HepG2 (cell line): ENCODE measurements around the gene TRMT5. TPM values are rescaled to one million over a fixed set of nuclear protein-coding genes. Genes with fewer than 3 reads are reported as not detected.
A peak's percentile ranks its signal among the peaks of the same experiment; 100 is the strongest.

Source experiments
- EHMT2 ChIP-seq: fragments of 200-600 bp; sonication (generic); IDR thresholded peaks from 2 replicates; pipeline ENCODE4 v1.7.0; 2017; ENCODE audit warnings: antibody characterized with exemption, low read depth, low read length, borderline replicate concordance
- HES4 ChIP-seq: sonication (generic); formaldehyde crosslinking; IDR thresholded peaks from 2 replicates; pipeline ENCODE4 v1.9.0; 2021; ENCODE audit warnings: mild to moderate bottlenecking, missing genetic modification reagents, borderline replicate concordance
- HNRNPL ChIP-seq: fragments of 200-400 bp; formaldehyde crosslinking; IDR thresholded peaks from 2 replicates; pipeline ENCODE4 v1.6.1; 2017; ENCODE audit warnings: mild to moderate bottlenecking, low read depth, low read length
- KDM3A ChIP-seq: IDR thresholded peaks from 2 replicates; pipeline ENCODE4 v1.6.1; 2018; ENCODE audit warnings: low read depth, missing compliant biosample characterization
- SRY ChIP-seq: sonication (generic); formaldehyde crosslinking; IDR thresholded peaks from 2 replicates; pipeline ENCODE4 v1.8.0; 2022; ENCODE audit warnings: mild to moderate bottlenecking, missing genetic modification reagents
- SYNCRIP ChIP-seq: fragments of 200-400 bp; formaldehyde crosslinking; IDR thresholded peaks from 2 replicates; pipeline ENCODE4 v1.6.1; 2018; ENCODE audit warnings: mild to moderate bottlenecking, low read depth, low read length; ENCODE audit not compliant: insufficient read depth
- THRA ChIP-seq: sonication (generic); formaldehyde crosslinking; IDR thresholded peaks from 2 replicates; pipeline ENCODE4 v1.4.0; 2020; ENCODE audit warnings: missing genetic modification reagents, borderline replicate concordance
- USF2 ChIP-seq, 2 experiments: sonication (generic) in 1 of 2; formaldehyde crosslinking in 1 of 2; IDR thresholded peaks; 2 replicates each; pipeline versions ENCODE4 v1.5.1 to v1.6.1; 2011 to 2020; ENCODE audit warnings: borderline replicate concordance in 1 of 2, low read depth in 1 of 2, low read length in 1 of 2, mild to moderate bottlenecking in 1 of 2, missing genetic modification reagents in 1 of 2, moderate library complexity in 1 of 2
- ZNF280D ChIP-seq: sonication (generic); formaldehyde crosslinking; IDR thresholded peaks from 2 replicates; pipeline ENCODE4 v1.5.1; 2020; ENCODE audit warnings: mild to moderate bottlenecking, missing genetic modification reagents
- ZNF557 ChIP-seq: sonication (generic); formaldehyde crosslinking; IDR thresholded peaks from 2 replicates; pipeline ENCODE4 v1.4.0; 2020; ENCODE audit warnings: missing genetic modification reagents
- ZNF558 ChIP-seq: sonication (generic); formaldehyde crosslinking; IDR thresholded peaks from 2 replicates; pipeline ENCODE4 v1.9.0; 2022; ENCODE audit warnings: mild to moderate bottlenecking, missing genetic modification reagents, borderline replicate concordance
- ZNF777 ChIP-seq: sonication (generic); formaldehyde crosslinking; IDR thresholded peaks from 2 replicates; pipeline ENCODE4 v1.4.0; 2020; ENCODE audit warnings: missing genetic modification reagents
- polyA plus RNA-seq, 8 experiments: library from polyadenylated mRNA; depleted of rRNA in 3 of 8; stranded (reverse) in 7 of 8; unstranded in 1 of 8; fragments of >200 nt; fragmentation: Illumina TruSeq in 4 of 8; extraction: Trizol in 4 of 8; gene quantifications; 2 replicates each; pipeline versions ENCODE4 v1.2.1 to v1.2.3, GENCODE V29; 2011 to 2016; ENCODE audit warnings: low read depth in 4 of 8, missing spikeins in 1 of 8, mixed read lengths in 1 of 8; ENCODE audit not compliant: insufficient read depth in 1 of 8
- total RNA-seq, 5 experiments: library from RNA; depleted of rRNA; stranded (reverse); fragments of >200 nt; fragmentation: Illumina TruSeq; extraction: Trizol; gene quantifications; 2 replicates each; pipeline ENCODE4 v1.2.3, GENCODE V29; 2016; ENCODE audit warnings: low read depth in 1 of 5
- TF ChIP-seq, protein P1 (sequence below): sonication (generic); formaldehyde crosslinking; IDR thresholded peaks from 2 replicates; pipeline ENCODE4 v1.4.0; 2020; ENCODE audit warnings: missing genetic modification reagents
- TF ChIP-seq, protein P2 (sequence below): sonication (generic); formaldehyde crosslinking; IDR thresholded peaks from 2 replicates; pipeline ENCODE4 v1.5.0; 2020; ENCODE audit warnings: missing genetic modification reagents

Gene TRMT5
- total and polyA plus RNA-seq, 2 of the 13 experiments (the other 11 are each of a cell fraction or from before 2014, with no cell fraction given), result 3.6 to 16.0 TPM

DNA sequence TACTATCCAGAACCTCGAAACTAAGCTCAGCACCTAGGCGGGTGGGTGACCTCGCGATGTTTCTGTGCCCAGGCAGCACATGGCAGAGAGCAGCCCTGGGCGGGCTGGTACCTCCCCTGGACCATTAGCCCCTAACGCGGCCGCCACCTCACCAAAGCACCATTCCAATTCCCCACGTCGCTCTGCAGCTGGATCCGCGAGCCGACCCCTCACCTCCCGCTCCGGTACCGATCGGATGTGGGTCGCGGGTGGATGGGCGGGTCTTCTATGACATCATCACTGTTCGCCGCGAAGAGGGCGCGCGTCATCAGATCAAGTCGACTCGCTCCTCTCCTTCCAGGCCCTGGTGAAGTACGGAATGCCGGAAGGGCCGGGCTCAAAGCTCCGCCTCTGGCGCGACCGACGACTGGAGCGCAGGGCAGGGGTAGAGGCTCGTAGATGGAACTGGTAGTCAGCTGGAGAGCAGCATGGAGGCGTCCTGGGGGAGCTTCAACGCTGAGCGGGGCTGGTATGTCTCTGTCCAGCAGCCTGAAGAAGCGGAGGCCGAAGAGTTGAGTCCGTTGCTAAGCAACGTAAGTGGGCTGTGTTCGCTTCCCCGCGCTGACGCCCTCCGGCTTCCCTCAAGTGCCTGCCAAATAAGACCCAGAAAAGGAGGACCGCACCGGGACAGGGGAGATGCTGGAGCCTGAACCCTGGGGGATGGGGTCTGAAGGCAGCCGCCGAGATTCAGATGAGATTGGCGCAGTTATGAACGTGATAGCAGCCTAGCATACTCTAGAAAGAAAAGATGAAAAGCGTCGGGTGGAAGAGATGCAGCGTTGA lies at the start of gene TRMT5, which contains the start of gene SLC38A6 (continued):
- peak; percentile 80; the same call in 1 of the 2 replicates for TF ChIP-seq ZNF280D (CRISPR knock-in tag)
- peak; percentile 67; the same call in 1 of the 2 replicates for TF ChIP-seq HNRNPL
- TF ChIP-seq THRA, result peak; percentile 55; the same call in 1 of the 2 replicates
- TF ChIP-seq SYNCRIP, result no peak
- TF ChIP-seq, protein P1, sequence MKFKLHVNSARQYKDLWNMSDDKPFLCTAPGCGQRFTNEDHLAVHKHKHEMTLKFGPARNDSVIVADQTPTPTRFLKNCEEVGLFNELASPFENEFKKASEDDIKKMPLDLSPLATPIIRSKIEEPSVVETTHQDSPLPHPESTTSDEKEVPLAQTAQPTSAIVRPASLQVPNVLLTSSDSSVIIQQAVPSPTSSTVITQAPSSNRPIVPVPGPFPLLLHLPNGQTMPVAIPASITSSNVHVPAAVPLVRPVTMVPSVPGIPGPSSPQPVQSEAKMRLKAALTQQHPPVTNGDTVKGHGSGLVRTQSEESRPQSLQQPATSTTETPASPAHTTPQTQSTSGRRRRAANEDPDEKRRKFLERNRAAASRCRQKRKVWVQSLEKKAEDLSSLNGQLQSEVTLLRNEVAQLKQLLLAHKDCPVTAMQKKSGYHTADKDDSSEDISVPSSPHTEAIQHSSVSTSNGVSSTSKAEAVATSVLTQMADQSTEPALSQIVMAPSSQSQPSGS (CRISPR knock-in tag), result peak; percentile 79
- TF ChIP-seq SRY (CRISPR knock-in tag), result 0 out of 2 replicates have a peak, but pooled peaks have one; percentile 14
- peak; percentile 58; the same call in 1 of the 2 replicates for TF ChIP-seq ZNF558 (CRISPR knock-in tag)
- TF ChIP-seq ZNF557 (CRISPR knock-in tag), result 0 out of 2 replicates have a peak, but pooled peaks have one; percentile 26
- no peak for TF ChIP-seq EHMT2
- TF ChIP-seq USF2 (IDR thresholded peaks at IDR 0.05; ENCODE audit: low read depth, low read length), result no peak
- TF ChIP-seq USF2 (CRISPR knock-in tag; IDR thresholded peaks at IDR 0.05; ENCODE audit: borderline replicate concordance), result no peak
- peak; percentile 74; the same call in 1 of the 2 replicates for TF ChIP-seq KDM3A (CRISPR knock-in tag)
- TF ChIP-seq, protein P2, sequence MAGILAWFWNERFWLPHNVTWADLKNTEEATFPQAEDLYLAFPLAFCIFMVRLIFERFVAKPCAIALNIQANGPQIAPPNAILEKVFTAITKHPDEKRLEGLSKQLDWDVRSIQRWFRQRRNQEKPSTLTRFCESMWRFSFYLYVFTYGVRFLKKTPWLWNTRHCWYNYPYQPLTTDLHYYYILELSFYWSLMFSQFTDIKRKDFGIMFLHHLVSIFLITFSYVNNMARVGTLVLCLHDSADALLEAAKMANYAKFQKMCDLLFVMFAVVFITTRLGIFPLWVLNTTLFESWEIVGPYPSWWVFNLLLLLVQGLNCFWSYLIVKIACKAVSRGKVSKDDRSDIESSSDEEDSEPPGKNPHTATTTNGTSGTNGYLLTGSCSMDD (CRISPR knock-in tag), result no peak
- no peak for TF ChIP-seq ZNF777 (CRISPR knock-in tag)
- no peak for TF ChIP-seq HES4 (CRISPR knock-in tag)
